Measurements from ENCODE around the gene CTNNBL1. TPM values are rescaled to one million over a fixed set of nuclear protein-coding genes. Genes with fewer than 3 reads are reported as not detected.
A peak's percentile ranks its signal among the peaks of the same experiment; 100 is the strongest.

The CTNNBL1 gene
- total RNA-seq, 1 donor from 2014 or later: 58.0 TPM

DNA sequence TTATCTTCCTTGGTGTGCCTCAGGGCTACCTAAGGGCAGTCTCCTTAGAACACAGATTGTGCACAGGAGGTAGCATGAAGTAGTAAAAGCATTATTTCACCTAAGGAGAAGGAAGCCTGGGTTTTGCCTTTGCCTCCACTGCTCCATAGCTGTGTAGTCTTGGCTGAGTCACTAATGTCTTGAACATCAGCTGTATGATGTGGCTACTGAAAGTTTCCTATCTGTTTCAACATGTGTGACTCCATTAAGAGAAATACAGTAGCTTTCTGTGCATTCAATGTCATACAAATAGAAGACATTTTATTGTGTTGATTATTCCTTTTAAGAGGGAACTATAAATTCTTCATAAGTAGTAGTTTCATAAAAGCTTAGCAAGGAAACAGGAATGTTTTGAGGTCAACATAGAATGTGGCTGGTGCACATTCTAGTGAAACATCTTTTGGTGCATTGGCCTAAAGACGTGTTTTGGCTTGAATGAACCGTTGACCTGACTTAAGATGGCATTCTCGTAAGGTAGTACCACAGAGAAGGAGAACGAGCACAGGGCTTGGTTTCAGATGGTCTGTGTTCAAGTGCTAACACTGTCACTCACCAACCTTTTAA, 70.6 kb downstream of the CTNNBL1 start:
- H3K27ac Mint-ChIP-seq (ENCODE audit: unreplicated experiment): no peak overlapping the region
- no peaks in the 10 kb centered on the region for H3K27me3 Mint-ChIP-seq (ENCODE audit: unreplicated experiment)
- DNase-seq: no peak
- TF ChIP-seq, protein P1, sequence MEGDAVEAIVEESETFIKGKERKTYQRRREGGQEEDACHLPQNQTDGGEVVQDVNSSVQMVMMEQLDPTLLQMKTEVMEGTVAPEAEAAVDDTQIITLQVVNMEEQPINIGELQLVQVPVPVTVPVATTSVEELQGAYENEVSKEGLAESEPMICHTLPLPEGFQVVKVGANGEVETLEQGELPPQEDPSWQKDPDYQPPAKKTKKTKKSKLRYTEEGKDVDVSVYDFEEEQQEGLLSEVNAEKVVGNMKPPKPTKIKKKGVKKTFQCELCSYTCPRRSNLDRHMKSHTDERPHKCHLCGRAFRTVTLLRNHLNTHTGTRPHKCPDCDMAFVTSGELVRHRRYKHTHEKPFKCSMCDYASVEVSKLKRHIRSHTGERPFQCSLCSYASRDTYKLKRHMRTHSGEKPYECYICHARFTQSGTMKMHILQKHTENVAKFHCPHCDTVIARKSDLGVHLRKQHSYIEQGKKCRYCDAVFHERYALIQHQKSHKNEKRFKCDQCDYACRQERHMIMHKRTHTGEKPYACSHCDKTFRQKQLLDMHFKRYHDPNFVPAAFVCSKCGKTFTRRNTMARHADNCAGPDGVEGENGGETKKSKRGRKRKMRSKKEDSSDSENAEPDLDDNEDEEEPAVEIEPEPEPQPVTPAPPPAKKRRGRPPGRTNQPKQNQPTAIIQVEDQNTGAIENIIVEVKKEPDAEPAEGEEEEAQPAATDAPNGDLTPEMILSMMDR (IDR thresholded peaks at IDR 0.05; ENCODE audit: partially characterized antibody, unreplicated experiment): no peak
- H3K9me3 Mint-ChIP-seq (ENCODE audit: unreplicated experiment): no peaks in the 10 kb centered on the region
- H3K36me3 Mint-ChIP-seq (ENCODE audit: unreplicated experiment): no peaks in the 10 kb centered on the region
- H3K4me3 Mint-ChIP-seq (ENCODE audit: unreplicated experiment): no peak overlapping the region
- peaks cover 26% of the 10 kb centered on the region for H3K4me1 Mint-ChIP-seq (ENCODE audit: low read depth, unreplicated experiment)

- TF ChIP-seq, protein P1 (IDR thresholded peaks at IDR 0.05; ENCODE audit: partially characterized antibody, unreplicated experiment): no peak
- Mint-ChIP-seq H3K27me3 (ENCODE audit: unreplicated experiment) (no peaks in the 10 kb centered on the region), H3K9me3 (ENCODE audit: unreplicated experiment) (peaks cover 4% of the 10 kb centered on the region)
Observed at GRCh38 chr20:37770908-37771307, 77.1 kb downstream of the CTNNBL1 start.

GRCh38 chr20:37773291-37773826, 79.5 kb downstream of the CTNNBL1 start:
- Mint-ChIP-seq H3K27me3 (ENCODE audit: unreplicated experiment) (peaks cover 2% of the 10 kb centered on the region), H3K36me3 (ENCODE audit: unreplicated experiment) (no peaks in the 10 kb centered on the region), H3K4me1 (ENCODE audit: low read depth, unreplicated experiment) (peaks cover 59% of the 10 kb centered on the region), H3K27ac (ENCODE audit: unreplicated experiment) (no peak overlapping the region), H3K4me3 (ENCODE audit: unreplicated experiment) (no peak overlapping the region), H3K9me3 (ENCODE audit: unreplicated experiment) (peaks cover 14% of the 10 kb centered on the region)
- TF ChIP-seq, protein P1 (IDR thresholded peaks at IDR 0.05; ENCODE audit: partially characterized antibody, unreplicated experiment): no peak
- no peak for DNase-seq

More at GRCh38 chr20:37770908-37771307, 77.1 kb downstream of the CTNNBL1 start:
- no peak for DNase-seq
- H3K4me3 Mint-ChIP-seq (ENCODE audit: unreplicated experiment): no peak overlapping the region
- H3K27ac Mint-ChIP-seq (ENCODE audit: unreplicated experiment): no peak overlapping the region
- H3K36me3 Mint-ChIP-seq (ENCODE audit: unreplicated experiment): no peaks in the 10 kb centered on the region
- peaks cover 44% of the 10 kb centered on the region for H3K4me1 Mint-ChIP-seq (ENCODE audit: low read depth, unreplicated experiment)

DNA sequence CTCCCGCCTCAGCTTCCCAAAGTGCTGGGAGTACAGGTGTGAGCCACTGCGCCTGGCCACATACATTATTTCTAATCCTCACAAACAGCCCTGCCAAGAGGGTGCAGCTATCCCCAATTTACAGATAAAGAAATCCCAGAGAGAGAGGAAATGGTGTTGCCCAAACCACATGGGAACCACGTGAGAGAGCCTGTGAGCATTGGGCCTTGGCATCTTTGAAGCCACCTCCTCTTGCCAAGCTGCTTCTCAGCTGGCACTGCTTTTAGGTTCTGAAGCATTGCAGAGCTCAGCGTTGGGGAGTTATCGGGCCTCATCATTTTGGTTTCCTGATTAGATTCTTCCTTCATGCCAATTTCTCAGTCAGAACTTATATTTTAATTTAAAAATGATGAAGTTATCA, 80.3 kb downstream of the CTNNBL1 start:
- no peak for DNase-seq
- Mint-ChIP-seq H3K4me1 (ENCODE audit: low read depth, unreplicated experiment) (peaks cover 67% of the 10 kb centered on the region), H3K27me3 (ENCODE audit: unreplicated experiment) (peaks cover 2% of the 10 kb centered on the region), H3K4me3 (ENCODE audit: unreplicated experiment) (no peak overlapping the region), H3K36me3 (ENCODE audit: unreplicated experiment) (no peaks in the 10 kb centered on the region), H3K9me3 (ENCODE audit: unreplicated experiment) (peaks cover 14% of the 10 kb centered on the region), H3K27ac (ENCODE audit: unreplicated experiment) (peak overlapping the region; percentile 44)
- TF ChIP-seq, protein P1 (IDR thresholded peaks at IDR 0.05; ENCODE audit: partially characterized antibody, unreplicated experiment): no peak

DNA sequence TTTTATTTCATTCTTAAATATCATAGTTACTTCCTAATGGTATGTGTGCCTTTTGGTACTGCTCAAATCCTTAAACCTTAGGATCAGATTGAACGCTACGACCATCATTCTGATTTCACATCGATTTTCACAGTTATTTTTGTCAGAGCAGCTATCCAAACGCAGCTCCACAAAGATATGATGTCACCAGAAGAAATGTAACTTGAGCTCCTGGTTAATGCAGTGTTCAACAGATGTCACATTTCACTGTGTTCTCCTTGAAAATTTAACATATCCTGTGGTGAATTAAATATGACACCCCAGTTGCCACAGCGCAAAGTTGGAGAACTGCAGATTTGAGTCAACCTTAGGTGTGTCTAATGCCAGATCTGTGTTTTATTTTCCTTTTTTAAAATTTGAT, 81.4 kb downstream of the CTNNBL1 start:
- peak overlapping the region; percentile 63 for H3K27ac Mint-ChIP-seq (ENCODE audit: unreplicated experiment)
- H3K4me1 Mint-ChIP-seq (ENCODE audit: low read depth, unreplicated experiment): peaks cover 62% of the 10 kb centered on the region
- H3K36me3 Mint-ChIP-seq (ENCODE audit: unreplicated experiment): no peaks in the 10 kb centered on the region
- peaks cover 2% of the 10 kb centered on the region for H3K27me3 Mint-ChIP-seq (ENCODE audit: unreplicated experiment)
- TF ChIP-seq, protein P1 (IDR thresholded peaks at IDR 0.05; ENCODE audit: partially characterized antibody, unreplicated experiment): no peak
- DNase-seq: no peak
- H3K4me3 Mint-ChIP-seq (ENCODE audit: unreplicated experiment): no peak overlapping the region
- peaks cover 10% of the 10 kb centered on the region for H3K9me3 Mint-ChIP-seq (ENCODE audit: unreplicated experiment)

Data from glutamatergic neuron (in vitro differentiated cells).